Neutrophil (primary cell): ENCODE results near the gene CGN.

ENCODE experiments used
- H3K27ac ChIP-seq: fragments of 200-600 bp; sonication (generic); 2 replicates; pipeline ENCODE4 v1.5.1; 2016; ENCODE audit warnings: mild to moderate bottlenecking, moderate library complexity
- H3K27me3 ChIP-seq: fragments of 200-600 bp; sonication (generic); 2 replicates; pipeline ENCODE4 v1.6.0; 2016; ENCODE audit warnings: mild to moderate bottlenecking
- H3K36me3 ChIP-seq: fragments of 200-600 bp; sonication (generic); 2 replicates; pipeline ENCODE4 v1.5.1; 2017
- H3K4me1 ChIP-seq, 2 experiments: fragments of 200-600 bp in 1 of 2; sonication (generic) in 1 of 2; 1 replicate in 1 of 2; 2 replicates in 1 of 2; pipeline versions ENCODE4 v1.5.1 to v1.6.1; 2013 to 2016; ENCODE audit warnings: low read depth in 1 of 2, low read length in 1 of 2, mild to moderate bottlenecking in 1 of 2, moderate library complexity in 1 of 2; ENCODE audit not compliant: control insufficient read depth in 1 of 2, insufficient read depth in 1 of 2
- H3K4me3 ChIP-seq, 2 experiments: fragments of 200-600 bp in 1 of 2; sonication (generic) in 1 of 2; 1 replicate in 1 of 2; 2 replicates in 1 of 2; pipeline ENCODE4 v1.5.1; 2013 to 2016; ENCODE audit warnings: low read depth in 1 of 2, low read length in 1 of 2, mild to moderate bottlenecking in 1 of 2, moderate library complexity in 1 of 2
- H3K9me3 ChIP-seq: fragments of 200-600 bp; sonication (generic); 2 replicates; pipeline ENCODE4 v1.5.1; 2016
- TF ChIP-seq, protein P1 (sequence below): fragments of 200-600 bp; sonication (generic); IDR thresholded peaks from 2 replicates; pipeline ENCODE4 v1.5.1; 2016; ENCODE audit warnings: antibody characterized with exemption

CGN gene

DNA sequence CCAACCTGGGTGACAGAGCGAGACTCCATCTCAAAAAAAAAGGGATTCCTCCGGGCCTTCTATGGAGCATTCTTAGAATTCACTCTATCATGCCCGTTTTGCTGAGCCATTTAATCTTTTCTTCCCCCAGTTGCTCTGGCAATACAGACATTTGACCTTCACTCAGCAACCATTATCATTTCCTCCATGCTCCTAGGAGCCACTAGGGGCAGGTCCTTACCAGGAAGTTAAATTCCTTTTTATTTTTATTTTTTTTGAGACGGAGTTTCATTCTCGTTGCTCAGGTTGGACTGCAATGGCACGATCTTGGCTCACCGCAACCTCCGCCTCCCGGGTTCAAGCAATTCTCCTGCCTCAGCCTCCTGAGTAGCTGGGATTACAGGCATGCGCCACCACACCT is 9.7 kb upstream of the CGN start:
- Histone ChIP-seq H3K36me3 (no peaks in the 10 kb centered on the region), H3K27me3 (peaks cover 39% of the 10 kb centered on the region), H3K27ac (no peak overlapping the region), H3K9me3 (no peaks in the 10 kb centered on the region), H3K4me3 (no peak overlapping the region), H3K4me1 (no peaks in the 10 kb centered on the region)
- TF ChIP-seq, protein P1, sequence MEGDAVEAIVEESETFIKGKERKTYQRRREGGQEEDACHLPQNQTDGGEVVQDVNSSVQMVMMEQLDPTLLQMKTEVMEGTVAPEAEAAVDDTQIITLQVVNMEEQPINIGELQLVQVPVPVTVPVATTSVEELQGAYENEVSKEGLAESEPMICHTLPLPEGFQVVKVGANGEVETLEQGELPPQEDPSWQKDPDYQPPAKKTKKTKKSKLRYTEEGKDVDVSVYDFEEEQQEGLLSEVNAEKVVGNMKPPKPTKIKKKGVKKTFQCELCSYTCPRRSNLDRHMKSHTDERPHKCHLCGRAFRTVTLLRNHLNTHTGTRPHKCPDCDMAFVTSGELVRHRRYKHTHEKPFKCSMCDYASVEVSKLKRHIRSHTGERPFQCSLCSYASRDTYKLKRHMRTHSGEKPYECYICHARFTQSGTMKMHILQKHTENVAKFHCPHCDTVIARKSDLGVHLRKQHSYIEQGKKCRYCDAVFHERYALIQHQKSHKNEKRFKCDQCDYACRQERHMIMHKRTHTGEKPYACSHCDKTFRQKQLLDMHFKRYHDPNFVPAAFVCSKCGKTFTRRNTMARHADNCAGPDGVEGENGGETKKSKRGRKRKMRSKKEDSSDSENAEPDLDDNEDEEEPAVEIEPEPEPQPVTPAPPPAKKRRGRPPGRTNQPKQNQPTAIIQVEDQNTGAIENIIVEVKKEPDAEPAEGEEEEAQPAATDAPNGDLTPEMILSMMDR, result no peak

DNA sequence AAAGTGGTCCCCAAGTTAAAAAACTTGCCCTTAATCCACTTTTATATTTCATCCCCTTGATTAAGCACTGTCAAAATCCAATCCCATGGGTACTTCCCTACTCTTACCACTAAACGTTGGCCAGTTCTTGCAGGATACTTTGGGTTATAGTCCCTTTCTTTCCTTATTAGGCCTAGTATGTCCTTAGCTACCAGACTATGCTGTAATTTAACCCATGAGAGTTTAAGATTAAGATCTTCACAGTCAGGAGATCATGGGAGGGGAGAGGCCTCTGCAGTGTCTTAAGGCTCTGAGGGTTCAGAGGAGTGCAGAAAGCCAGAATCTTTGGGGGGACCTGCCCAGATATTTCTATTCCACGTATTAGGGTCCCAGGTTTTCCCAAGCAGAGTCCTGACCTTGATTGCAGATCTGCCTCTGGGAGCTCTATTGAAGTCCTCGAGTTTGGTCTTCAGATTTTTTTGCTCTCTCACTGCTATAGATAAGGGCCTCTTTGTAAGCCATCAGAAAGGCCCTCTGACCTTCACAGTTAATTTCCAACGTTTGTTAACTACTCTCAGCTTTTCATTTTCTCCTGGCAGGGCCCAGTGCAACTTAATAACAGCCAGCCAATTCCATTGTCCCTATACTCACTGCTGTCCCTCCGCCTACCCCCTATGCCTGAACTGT is 9.0 kb upstream of the CGN start:
- Histone ChIP-seq H3K4me1 (no peaks in the 10 kb centered on the region), H3K9me3 (no peaks in the 10 kb centered on the region), H3K36me3 (no peaks in the 10 kb centered on the region), H3K4me3 (no peak overlapping the region), H3K27me3 (peaks cover 43% of the 10 kb centered on the region), H3K27ac (no peak overlapping the region)
- TF ChIP-seq, protein P1, result no peak

DNA sequence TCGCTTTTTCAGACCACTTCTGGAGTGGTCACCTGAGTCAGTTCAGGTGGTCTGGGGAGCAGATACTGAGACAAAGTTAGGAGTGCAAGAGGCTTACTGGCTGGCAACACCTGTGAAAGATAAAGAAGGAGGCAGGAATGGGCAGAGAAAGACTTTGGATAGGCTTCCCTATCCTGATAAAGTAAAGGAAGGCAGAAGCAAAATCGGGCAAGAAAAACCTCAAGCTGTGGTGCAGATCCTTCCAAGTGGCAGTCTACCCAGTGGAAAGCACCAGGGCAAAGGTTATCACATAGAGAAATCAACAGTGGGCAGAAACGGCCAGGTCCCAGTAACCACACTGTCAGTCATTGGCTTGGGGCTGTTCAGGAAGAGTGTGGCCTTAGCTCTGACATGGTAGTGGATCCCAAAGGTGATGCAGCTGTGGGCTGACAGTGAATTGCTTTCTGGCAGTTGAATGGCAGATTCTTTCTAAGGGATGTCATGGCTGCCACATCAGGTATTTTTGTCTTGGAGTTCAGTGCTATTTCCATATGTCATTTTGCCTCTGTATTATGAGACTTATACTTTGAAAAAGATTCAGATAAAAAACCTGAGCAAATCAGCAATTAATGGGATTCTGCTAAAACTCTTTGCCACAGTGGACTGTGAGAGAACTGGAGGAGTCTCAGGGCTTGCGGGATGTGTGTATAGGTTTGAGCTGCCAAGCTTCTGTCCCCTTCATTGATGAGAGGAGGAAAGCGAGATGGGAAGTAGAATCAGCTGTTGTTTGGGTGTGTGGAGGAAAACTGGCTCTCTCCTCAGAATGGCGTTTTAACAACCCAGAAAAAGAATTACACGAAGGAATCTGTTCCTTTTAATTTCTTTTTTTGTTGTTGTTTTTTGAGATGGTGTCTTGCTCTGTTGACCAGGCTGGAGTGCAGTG is 8.1 kb upstream of the CGN start:
- peaks cover 53% of the 10 kb centered on the region for H3K27me3 ChIP-seq
- TF ChIP-seq, protein P1, result no peak
- H3K4me1 ChIP-seq, result no peaks in the 10 kb centered on the region
- H3K36me3 ChIP-seq, result no peaks in the 10 kb centered on the region
- H3K4me3 ChIP-seq, result no peak overlapping the region
- no peaks in the 10 kb centered on the region for H3K9me3 ChIP-seq
- H3K27ac ChIP-seq, result no peak overlapping the region

DNA sequence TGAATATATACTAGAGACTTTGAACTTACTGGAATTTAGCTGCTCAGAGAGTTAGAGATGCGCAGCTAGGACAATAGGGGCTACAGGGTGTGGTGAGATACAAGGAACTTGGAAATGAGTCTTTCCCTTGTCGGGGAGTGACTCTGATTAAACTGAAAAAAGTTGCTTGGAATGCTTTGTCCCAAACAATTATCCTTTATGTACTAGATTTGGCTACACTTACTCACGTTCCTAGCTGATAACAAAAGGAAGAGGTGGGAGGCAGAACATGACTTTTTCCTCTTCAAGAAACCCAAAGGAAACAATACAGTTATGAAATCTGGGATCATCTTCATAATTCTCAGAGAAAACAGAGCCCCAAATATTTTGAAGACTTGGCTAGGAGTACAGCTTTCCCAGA is 6.9 kb upstream of the CGN start:
- Histone ChIP-seq H3K27me3 (peaks cover 63% of the 10 kb centered on the region), H3K4me3 (no peak overlapping the region), H3K9me3 (no peaks in the 10 kb centered on the region), H3K4me1 (no peaks in the 10 kb centered on the region), H3K36me3 (no peaks in the 10 kb centered on the region), H3K27ac (no peak overlapping the region)
- TF ChIP-seq, protein P1, result no peak

DNA sequence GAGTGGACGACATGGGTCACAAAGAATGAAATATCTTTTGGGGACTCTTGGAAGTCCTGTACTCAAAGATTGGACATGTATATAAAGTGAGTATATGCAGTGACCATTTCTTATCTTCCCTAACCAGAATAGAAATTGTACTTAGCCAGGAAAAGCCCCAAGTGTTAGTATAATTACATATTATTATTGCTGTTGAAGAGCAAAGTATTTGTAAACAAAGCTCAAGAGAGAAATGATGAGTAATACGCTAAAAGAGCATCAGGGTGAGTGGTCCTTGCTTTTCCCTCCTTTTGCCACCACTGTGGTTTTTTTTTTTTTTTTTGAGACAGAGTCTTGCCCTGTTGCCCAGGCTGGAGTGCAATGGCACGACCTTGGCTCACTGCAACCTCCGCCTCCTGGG is 6.4 kb upstream of the CGN start:
- peaks cover 63% of the 10 kb centered on the region for H3K27me3 ChIP-seq
- H3K9me3 ChIP-seq, result no peaks in the 10 kb centered on the region
- H3K27ac ChIP-seq, result no peak overlapping the region
- no peaks in the 10 kb centered on the region for H3K4me1 ChIP-seq
- TF ChIP-seq, protein P1, result no peak
- H3K36me3 ChIP-seq, result no peaks in the 10 kb centered on the region
- no peak overlapping the region for H3K4me3 ChIP-seq
